GM21447 (cell line): ENCODE data around the gene AFTPH.
A peak's percentile ranks its signal among the peaks of the same experiment; 100 is the strongest.

Experiments
- ATAC-seq: cut with Tn5 transposase; IDR thresholded peaks from one replicate; pipeline ENCODE4 v1.9.1; 2021; ENCODE audit not compliant: unreplicated experiment

The AFTPH gene

DNA sequence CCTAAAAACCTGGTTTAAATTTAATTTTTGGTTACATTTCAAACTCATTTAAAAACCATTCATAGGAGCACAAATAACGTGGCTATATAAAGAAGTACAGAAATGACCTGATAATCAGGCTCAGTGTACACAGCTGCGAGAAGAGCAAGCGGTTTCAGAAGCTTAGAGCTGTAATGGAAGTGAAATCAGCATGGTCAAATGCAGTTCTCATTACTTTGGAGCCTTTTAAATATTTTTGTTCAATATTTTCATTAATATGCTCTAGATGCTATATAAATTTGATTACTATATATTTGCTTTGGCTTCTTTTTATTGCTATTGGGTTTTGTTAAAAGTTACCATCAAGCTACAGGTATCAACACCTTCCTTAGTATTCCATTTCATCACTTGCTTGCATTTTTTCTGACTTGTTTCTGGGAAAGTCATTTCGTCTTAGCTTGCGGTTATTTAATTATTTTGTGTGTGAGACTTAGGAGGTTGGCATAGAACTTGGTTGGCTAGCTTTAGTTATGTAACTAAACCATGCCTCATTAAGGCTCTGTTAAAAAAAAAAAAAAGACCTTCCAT, 58.7 kb downstream of the AFTPH start:
- ATAC-seq, result peak; percentile 90

DNA sequence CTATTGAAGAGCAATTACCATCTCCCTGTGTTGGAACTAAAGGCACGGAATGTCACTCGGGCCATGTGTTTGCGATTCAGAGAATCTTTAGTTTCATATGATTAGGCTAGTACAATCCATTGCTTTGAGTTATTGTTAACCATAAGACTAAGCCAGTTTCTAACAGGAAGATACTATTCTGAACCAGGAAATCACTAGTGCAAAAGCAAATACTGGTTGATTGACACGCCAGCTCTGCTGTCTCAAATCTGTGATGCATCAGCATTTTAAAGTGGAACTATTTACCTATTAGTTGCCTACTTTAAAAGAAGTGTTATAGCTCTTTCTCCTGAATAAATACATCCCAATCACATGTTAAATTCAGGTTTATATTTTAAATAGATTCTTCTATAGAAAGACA, 61.9 kb downstream of the AFTPH start:
- ATAC-seq, result peak; percentile 39

DNA sequence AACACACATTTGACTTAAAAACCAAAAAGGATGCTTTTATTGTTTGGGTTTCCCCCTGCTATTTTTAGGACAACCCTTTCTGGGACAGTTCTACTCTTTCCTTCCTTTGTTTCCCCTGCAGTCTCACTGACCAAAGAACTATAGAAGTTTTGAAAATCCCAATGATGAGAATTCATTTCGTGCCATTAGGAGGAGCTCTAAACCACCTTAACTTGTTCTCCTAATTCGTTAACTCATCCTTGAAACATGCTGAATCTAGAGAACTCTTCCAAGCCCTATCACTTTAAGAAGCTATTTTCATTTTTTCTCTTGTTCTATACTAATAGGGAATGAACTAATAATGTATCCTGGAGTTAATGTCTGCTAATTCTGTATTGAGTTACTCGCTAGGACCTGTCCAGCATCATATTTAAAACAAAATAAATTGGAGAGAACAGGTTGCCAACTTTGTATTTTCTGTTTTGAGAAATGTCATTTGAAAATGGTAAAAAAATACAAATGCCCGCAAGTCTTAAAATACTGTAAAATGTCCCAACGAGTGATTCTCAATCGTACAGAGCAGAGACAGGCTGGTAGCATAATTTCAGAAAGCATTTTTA, 62.9 kb downstream of the AFTPH start:
- ATAC-seq, result no peak

DNA sequence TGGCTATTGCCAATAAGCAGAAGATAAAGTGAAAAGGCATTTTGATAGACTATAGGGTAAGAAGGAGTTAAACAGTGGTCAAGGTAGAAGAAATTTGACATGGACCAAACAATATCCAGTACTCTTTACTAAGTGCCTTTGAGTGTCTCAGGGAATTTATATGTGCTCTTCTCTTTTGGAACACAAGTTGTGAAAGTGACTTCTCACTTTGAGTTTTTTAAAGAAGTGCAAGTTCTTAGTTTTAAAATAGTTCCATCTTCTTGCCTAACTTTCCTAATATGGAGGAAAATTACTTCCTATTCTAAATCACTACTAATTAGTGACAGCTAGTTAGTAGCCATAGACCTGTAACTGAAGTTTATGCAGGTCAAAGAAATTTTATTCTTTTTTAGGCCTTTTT, 63.4 kb downstream of the AFTPH start:
- no peak for ATAC-seq

DNA sequence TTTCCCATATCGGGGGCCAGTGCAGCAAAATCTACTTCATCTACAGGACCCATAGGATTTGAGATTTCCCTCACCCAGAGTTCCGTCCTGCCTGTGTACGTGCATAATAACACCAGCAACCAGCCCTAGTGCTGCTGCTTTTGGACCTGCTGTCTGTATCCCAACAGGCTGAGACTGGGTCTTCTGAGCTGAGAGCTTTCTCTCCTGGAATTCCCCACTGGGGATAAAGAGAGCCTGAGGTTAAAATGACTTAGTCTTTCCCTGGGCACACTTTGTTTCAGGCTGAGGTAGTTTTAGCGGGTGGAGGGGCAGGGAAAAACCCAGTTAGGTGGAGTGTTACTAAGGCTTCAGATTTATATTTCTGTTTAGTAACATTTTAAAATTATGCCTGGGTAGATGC, 67.1 kb downstream of the AFTPH start:
- ATAC-seq, result no peak

DNA sequence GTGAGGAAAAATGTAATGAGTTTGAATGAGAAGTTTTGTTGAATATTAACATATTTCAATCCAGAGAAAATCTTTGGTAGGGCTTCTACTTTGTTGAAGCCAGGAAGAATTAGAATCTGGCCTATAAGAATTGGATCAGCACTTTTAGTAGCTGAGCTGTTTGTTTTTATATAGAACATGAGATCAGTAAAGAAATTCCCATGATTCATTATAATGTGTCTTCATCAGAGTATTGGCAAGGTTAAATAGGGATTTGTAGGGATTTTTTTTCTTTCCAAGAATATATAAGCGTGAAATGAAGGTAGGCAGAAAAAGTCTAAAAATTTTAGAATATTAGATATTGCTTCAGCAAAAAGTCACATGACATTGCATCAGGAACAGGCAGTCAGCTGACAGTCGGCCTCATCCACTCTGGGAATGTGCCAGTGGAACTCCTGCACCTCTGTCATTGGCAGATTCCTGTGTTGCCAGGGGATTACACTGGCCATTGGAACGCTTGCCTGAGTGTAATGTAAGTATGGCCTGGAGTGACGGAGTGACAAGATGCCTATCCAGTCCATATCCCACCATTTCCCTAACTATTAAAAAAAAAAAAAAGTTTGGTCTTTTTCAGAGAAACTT, 69.0 kb downstream of the AFTPH start:
- no peak for ATAC-seq

DNA sequence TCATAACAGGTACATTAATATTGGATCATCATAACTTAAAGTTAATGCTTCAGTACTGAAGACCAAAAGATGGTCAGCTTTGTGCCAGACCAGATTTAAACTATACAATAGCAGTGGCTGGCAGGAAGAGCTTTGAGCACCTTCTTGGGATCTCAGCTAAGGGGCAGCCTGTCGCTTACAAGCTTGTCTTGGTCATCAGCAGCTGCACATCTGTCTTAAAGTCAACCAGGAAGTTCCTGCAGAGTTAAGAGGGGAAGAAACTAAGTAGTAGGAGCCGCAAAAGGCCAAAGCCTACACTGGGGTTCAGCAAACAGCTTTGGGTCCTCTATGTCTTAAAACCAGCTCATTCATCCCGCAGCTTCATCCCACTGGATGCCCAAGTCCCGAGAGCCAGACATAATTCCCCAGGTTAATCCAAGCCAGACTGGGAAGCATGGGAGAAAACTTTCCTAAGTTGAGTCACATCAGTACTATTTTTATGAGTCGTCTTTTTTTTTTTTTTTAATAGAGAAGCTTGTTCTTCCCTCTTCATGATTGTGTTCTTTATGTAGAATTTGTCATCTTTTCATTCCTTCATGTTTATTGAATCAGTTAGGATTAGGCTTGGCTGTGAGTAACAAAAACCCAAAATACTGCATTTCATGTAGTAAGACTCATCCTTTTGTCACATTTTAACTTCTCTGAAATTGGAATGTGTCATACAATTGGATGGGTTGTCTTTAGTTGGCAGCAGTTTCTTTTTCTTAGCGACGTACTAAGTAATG, 70.3 kb downstream of the AFTPH start:
- ATAC-seq, result no peak

DNA sequence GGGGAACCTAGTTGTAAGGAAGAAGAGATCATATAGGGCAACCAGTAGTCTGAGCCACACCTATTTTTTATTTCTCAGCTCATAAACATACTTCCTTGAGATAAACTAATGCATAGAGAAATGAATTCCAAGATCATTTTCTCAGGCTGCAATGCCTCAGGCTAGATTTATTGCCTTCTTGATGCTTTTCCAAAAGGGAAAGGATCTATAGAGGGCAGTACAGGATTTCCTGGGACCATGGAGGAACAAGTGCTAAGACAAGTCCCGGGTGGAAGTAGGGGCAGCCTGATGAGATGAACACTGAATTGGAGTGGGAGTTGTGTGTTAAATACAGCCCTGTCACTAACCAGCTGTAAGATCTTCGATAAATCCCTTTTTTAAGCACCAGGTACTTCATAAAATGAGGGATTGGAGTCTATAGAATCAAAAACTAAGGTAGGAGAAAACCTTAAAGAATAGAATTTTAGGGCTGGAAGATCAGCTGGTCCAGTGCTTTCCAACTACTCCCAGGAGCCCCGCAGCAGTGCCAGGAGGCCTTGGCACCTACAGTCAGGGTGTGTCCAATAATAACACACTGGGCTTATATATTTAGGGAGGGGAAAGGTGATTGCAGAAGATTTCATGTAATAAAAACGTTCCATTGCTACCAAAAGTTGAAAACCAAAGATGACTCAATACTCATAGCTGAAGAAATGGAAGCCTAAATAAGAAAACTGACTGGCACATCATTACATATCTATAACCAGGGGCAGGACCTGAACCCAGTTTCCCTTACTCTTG, 71.5 kb downstream of the AFTPH start:
- ATAC-seq, result no peak

DNA sequence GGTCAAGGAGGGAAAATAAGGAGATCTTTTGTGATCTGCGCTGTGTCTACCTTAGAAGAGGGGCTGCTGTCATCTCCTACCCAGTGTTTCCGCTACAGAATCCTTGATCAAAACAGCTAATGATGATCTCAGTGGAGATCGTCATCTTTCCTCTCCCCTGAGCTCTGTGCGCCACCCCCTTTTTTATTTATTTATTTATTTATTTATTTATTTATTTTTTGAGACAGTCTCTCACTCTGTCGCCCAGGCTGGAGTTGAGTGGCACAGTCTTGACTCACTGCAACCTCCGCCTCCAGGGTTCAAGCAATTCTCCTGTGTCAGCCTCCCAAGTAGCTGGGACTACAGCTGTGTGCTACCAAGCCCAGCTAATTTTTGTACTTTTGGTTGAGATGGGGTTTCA, 74.1 kb downstream of the AFTPH start:
- no peak for ATAC-seq

DNA sequence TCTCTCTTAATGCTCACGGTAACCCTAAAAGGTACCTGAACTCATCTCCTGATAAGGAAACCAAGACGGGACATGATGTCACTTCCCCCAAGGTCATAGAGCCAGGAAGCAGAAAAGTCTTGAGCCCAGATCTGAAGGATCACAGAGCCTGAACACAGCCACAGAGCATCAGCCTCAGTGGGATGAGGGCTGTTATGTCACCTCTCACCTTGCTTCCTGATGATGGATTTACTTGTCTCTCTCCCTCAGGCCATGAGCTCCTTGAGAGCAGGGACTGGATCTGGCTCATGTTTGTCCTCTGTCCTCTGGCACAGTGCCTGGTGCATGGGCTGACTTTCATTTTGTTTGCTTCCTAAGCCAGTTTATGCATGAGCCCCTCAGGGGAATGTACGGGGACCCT, 75.3 kb downstream of the AFTPH start:
- no peak for ATAC-seq

DNA sequence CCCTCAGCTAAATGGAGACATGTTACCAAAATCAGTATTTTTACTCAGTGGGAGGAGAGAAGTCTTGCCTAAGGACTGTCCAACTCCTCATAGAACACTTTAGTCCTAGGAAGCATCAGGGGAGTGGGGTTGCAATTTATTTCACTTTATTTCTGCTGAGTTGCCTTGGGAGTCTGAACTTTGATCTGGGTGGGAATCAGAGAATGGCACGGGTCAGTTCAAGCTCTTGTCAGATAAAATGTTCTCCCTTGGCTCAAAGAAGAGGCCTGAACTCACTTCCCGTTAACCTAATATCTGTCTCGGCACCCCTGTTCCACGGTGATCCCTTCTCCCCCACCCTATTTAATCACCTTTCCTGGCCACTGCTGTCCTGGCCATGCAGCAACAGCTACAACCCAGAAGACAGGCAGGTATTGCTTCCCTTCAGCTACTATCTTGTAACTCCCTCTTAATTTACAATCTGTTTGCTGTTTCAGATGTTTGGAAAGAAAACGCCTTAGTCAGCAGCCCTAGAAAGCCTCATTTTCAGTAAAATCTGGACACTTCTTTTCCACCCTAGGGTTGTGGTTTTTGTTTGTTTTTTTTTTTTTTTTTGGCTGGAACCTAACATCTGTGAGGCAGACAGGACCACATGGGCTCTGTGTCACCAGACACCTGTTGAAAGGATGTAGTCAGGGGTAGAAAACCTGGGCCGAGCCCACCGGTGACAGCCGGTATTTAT, 77.1 kb downstream of the AFTPH start:
- no peak for ATAC-seq

DNA sequence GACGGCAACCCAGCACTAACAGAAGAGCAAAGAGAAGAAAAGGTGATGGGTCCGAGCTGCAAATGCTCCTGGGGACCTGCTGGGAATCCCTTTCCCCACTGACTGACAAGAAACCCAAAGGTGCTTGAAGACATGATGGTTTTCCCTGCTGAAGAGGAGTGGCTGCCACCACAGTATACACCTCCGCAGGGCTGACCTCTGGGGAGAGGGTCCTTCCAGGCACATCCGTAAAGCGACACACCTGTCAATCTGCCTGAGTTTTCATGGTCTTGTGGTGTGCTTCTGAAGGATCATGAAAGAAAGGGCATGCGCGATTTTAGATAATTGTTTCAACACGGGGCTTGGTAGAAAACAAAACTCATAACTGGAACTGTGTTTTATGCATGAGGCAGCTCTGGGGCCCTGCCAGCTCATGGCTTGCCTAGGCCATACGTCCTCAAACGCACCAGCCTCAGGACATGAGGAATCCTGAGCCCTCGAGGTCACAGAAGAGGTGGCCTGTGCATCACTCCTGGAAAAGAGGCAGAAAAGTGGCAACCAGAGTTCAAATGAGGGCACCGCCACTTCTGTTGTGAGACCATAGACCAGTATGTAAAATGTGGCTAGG, 77.8 kb downstream of the AFTPH start:
- ATAC-seq, result no peak

DNA sequence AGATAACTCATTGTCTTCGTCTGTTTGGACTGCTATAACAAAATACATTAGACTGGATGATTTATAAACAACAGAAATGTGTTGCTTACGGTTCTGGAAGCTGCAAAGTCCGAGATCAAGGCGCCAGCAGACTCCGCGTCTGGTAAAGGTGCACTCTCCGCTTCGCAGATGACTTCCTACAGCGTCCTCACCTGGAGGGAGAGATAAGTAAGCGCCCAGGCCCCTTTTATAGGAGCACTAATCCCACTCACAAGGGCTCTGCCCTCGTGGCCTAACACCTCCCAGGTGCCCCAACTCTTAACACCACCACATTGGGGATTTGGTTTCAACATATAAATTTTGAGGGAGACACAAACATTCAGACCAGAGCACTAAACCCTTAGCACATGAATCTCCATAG, 78.3 kb downstream of the AFTPH start:
- ATAC-seq, result no peak

DNA sequence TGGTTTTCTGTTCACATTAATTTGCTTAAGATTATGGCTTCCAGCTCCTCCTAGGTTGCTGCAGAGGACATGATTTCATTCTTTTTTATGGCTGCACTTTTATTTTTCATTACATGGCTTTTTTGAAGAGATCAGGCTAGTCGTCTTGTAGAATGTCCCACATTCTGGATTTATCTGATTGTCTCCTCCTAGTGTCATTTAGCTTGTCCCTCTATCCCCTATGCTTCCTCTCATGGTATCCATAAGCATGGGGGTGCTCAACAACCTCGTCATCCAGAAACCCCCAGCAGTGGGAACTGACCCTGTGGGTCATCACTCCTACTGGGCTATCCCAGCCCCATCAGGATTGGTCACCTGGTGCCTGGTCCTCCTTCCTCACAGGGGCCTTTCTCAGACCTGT, 80.0 kb downstream of the AFTPH start:
- no peak for ATAC-seq

DNA sequence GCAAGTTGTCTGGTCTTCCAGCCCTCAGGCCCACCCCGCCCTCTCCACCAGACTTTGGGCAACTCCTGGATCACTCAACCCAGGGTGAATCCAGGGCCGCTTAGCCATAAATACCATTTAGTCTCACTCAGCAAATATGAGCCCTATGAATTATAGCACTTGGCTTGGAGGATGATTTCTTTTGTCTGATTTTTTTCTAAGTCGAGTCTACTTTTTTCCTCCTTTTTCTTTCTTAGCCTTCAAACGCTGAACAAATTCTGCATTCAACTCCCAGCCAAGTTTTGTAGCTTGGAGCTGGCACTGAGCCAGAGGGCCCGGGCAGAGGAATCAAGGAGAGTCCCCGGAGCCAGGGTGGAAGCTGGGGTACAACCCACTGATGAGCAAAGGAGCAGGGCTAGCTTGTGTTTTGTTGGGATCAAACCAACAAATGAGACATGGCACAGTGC, 80.9 kb downstream of the AFTPH start:
- no peak for ATAC-seq

DNA sequence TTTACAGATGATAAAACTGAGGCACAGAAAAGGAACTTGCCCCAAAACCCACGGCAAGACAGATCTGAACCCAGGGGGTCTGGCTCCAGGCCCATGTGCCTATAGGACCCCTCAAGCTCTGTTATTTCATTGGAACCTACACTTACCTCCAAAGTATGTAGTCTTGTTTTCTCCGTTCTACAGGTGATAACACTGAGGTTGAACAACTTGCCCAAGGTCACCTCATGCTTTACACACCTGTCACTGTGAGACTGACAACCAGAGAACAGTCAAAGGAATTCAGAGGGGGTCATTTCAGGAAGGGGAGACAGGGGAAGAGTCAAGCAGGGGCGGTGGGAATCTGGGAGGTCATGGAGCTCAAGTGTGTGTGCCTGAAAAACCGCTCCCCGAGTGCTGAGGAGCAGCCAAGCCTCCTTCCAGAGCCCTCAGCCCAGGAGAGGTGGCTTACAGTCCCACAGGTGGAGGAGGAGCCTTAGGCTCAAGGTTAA, 81.9 kb downstream of the AFTPH start:
- ATAC-seq, result no peak

DNA sequence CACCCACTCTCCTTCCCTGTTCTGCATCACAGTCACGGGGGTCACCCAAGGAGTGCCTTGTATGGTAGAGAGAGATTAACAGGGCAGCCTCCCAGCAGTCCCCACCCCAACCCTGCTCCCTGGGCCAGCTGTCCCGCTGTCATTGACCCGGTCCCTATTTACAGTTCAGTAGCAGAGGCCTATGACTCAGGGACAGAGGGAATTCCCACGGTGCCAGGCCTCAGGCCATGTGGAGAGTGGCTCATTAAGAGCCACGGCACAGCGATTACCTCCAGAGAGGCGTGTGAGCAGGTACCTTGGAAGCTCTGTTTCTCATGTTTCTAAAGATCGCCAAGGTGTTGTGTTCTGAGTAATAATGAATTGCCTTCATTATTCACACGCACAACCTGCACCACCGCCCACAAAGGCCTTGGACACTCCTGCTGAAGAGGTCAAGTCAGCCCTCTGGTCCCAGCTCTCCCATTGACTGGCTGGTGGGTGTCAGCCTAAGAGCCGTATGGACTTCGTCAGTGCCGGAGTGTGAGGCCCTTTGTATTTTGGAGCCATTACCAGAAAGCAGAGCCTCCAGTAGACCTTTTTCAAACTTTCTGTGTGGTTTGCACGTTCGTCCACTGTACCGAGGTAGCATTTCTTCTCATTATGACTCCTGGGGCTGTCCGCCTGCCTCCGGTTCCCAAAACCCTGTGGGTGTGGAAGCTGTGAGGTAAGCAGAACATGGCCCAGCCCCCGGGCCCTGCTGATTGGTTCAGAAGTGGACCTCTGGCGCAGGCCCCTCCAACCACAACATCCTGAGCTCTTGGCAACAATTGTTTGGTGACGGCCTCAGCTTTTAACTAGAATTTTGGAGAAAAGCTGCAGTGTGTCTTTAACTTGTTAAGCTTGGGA, 82.6 kb downstream of the AFTPH start:
- ATAC-seq, result peak; percentile 83

DNA sequence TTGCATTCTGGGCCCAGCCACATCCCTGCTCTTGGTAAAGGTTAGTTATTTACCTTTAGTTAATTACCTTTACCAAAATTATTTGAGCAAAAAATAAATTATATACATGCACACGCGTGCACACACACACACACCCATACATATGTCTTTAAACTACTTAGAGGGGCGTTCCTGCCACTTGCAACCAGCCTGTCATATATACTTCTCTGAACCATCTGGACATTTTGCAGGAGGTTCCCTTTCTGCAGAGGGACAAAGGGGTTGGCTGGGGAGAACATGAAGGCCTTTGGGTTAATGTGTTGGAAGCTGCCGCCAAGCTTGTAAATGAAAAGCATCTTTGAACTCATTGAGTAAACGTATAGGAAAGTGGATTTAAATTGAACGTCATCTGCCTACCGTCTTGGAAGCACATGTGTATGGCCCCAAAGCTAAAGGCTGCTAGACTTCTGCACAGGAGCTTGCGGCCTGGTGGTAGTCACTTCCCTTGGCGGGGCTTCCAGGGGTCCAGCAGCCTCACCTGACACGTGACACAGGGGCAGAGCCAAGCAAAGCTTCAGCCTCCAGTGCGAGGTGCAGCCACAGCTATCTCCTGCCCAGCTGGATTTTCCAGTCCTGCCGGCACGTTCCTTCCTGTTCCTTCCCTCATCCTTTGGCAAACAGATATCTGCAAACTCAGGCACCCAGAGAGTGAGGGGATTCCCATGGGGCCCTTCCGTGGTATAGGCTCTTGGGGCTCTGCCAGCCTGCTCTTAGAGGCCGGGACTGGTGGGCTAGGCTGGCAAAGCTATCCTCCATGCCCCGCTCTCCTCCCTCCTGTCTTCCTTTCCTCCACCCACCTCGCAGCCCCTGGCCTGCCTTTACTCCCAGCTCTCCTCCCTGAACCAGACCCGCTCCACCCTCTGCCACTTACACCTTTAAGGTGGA, 83.5 kb downstream of the AFTPH start:
- no peak for ATAC-seq
